ENCODE data around the gene TMEM219. TPM values are rescaled to one million over a fixed set of nuclear protein-coding genes. Genes with fewer than 3 reads are reported as not detected.

The TMEM219 gene
- total RNA-seq, result 54.8 and 69.0 TPM in 2 replicates

GRCh38 chr16:29961479-29962343, at the start of gene TMEM219:
TMEM219 (plus strand) TSS chr16:29962079; CDS start chr16:29963144, 1,065 bp downstream.

GRCh38 chr16:29925781-29926710, 35.8 kb upstream of the TMEM219 start, which contains the start of gene KCTD13:
KCTD13 (minus strand) TSS chr16:29926226; CDS start chr16:29926033, 193 bp downstream.

GRCh38 chr16:29973384-29974246, 11.7 kb downstream of the TMEM219 start, which contains the start of gene TAOK2:
TAOK2 (plus strand) TSS chr16:29973868; CDS start chr16:29977773, 3,905 bp downstream.

GRCh38 chr16:29995324-29995910, 33.5 kb downstream of the TMEM219 start, which contains the start of gene HIRIP3:
HIRIP3 (minus strand) TSS chr16:29995617; CDS start chr16:29995605, 12 bp downstream.

GRCh38 chr16:29995911-29996765, 34.3 kb downstream of the TMEM219 start, which contains the start of gene INO80E:
INO80E (plus strand) TSS chr16:29996241; CDS start chr16:29996311, 70 bp downstream.

GRCh38 chr16:30010844-30011713, 49.2 kb downstream of the TMEM219 start, which contains the start of gene DOC2A:
DOC2A (minus strand) TSS chr16:30011027; CDS start chr16:30010222, 805 bp downstream.

Other genes with a start within 250 kb of the TMEM219 start
- gene C16orf54, start 216.1 kb upstream of the TMEM219 start, total RNA-seq, result not detected in 2 replicates
- not detected in 2 replicates for gene ZG16, start 183.8 kb upstream of the TMEM219 start, total RNA-seq
- gene KIF22, start 171.3 kb upstream of the TMEM219 start, total RNA-seq, result 15.1 TPM in 2 replicates
- gene MAZ, start 155.6 kb upstream of the TMEM219 start, total RNA-seq, result 102 and 129 TPM in 2 replicates
- under 0.01 and 0.09 TPM in 2 replicates for gene PRRT2, start 149.9 kb upstream of the TMEM219 start, total RNA-seq
- 14.0 and 15.6 TPM in 2 replicates for gene PAGR1, start 145.9 kb upstream of the TMEM219 start, total RNA-seq
- gene MVP, start 141.6 kb upstream of the TMEM219 start, total RNA-seq, result 106 and 116 TPM in 2 replicates
- gene CDIPT, start 98.9 kb upstream of the TMEM219 start, total RNA-seq, result 68.7 and 73.8 TPM in 2 replicates
- 0.26 and 0.98 TPM in 2 replicates for gene SEZ6L2, start 62.5 kb upstream of the TMEM219 start, total RNA-seq
- 0.17 and 0.33 TPM in 2 replicates for gene ASPHD1, start 61.6 kb upstream of the TMEM219 start, total RNA-seq
- 2.6 and 3.2 TPM in 2 replicates for gene KCTD13, start 35.9 kb upstream of the TMEM219 start, total RNA-seq
- 77.8 and 79.8 TPM in 2 replicates for gene TAOK2, start 11.8 kb downstream of the TMEM219 start, total RNA-seq
- 3.6 and 5.5 TPM in 2 replicates for gene HIRIP3, start 33.5 kb downstream of the TMEM219 start, total RNA-seq
- gene INO80E, start 34.2 kb downstream of the TMEM219 start, total RNA-seq, result 16.6 and 17.7 TPM in 2 replicates
- gene DOC2A, start 48.9 kb downstream of the TMEM219 start, total RNA-seq, result 0.09 and 0.33 TPM in 2 replicates
- not detected in 2 replicates for gene C16orf92, start 61.1 kb downstream of the TMEM219 start, total RNA-seq
- gene TLCD3B, start 69.2 kb downstream of the TMEM219 start, total RNA-seq, result not detected in 2 replicates
- 155 and 225 TPM in 2 replicates for gene ALDOA, start 103.7 kb downstream of the TMEM219 start, total RNA-seq
- 190 and 227 TPM in 2 replicates for gene PPP4C, start 113.9 kb downstream of the TMEM219 start, total RNA-seq
- 0.11 and 0.26 TPM in 2 replicates for gene TBX6, start 129.8 kb downstream of the TMEM219 start, total RNA-seq
- 22.9 and 26.1 TPM in 2 replicates for gene YPEL3, start 134.1 kb downstream of the TMEM219 start, total RNA-seq
- gene GDPD3, start 151.5 kb downstream of the TMEM219 start, total RNA-seq, result 0.86 and 1.2 TPM in 2 replicates
- gene MAPK3, start 161.1 kb downstream of the TMEM219 start, total RNA-seq, result 39.7 and 43.9 TPM in 2 replicates
- 0.76 and 1.5 TPM in 2 replicates for gene CORO1A, start 221.5 kb downstream of the TMEM219 start, total RNA-seq
- 13.4 and 26.9 TPM in 2 replicates for gene BOLA2B, start 231.6 kb downstream of the TMEM219 start, total RNA-seq
- 43.8 and 54.1 TPM in 2 replicates for gene SLX1A, start 231.8 kb downstream of the TMEM219 start, total RNA-seq
- 1.5 and 1.9 TPM in 2 replicates for gene SULT1A3, start 237.2 kb downstream of the TMEM219 start, total RNA-seq